HCT116 (cell line): Measurements from ENCODE around the gene EFCAB8. TPM values are rescaled to one million over a fixed set of nuclear protein-coding genes. Genes with fewer than 3 reads are reported as not detected.
"Not testable (repeated sequence)": the region's sequence is repeated elsewhere in the genome, so short reads cannot be mapped to it uniquely, and the experiment has no call there.

Source experiments
- ATAC-seq: fragments of 200-7000 bp; cut with Tn5 transposase; 2 replicates; pipeline ENCODE4 v1.9.1; 2020; ENCODE audit warnings: mild to moderate bottlenecking, moderate library complexity
- BruUV-seq: library from RNA; stranded (reverse); fragments of 400-500 nt; replicated peaks from 2 replicates; lab custom pipeline; 2021; lab: Mats Ljungman, UMichigan
- CTCF ChIA-PET: fragments of 300-600 bp; sonication (Branson Sonifier 250); formaldehyde crosslinking; loops from one replicate; lab custom pipeline; 2021; ENCODE audit warnings: antibody characterized with exemption; lab: Charles Lee
- POLR2A ChIA-PET: fragments of 300-600, 350-600 bp; sonication (Branson Sonifier 250); formaldehyde crosslinking; loops from one replicate; lab custom pipeline; 2021; ENCODE audit warnings: antibody characterized with exemption; lab: Charles Lee
- RAD21 ChIA-PET, 2 experiments: fragments of 300-600 bp; sonication (Branson Sonifier 250); formaldehyde crosslinking; loops; one replicate each; lab custom pipeline; 2023; ENCODE audit warnings: low total read pairs in 2 of 2; ENCODE audit not compliant: uncharacterized antibody in 2 of 2, unreplicated experiment in 2 of 2, low non-redundant PET in 1 of 2; lab: Charles Lee
- DNase-seq: peaks from one replicate; pipeline ENCODE4 v3.0.0-alpha.2; 2010; ENCODE audit warnings: low read depth, low spot score
- H2AFZ ChIP-seq: fragments of 200-600 bp; shearing (Covaris generic), sonication (generic); 2 replicates; pipeline ENCODE4 v1.6.1; 2017; ENCODE audit warnings: low read depth, mixed run types, mixed read lengths, antibody characterized with exemption, low read length; ENCODE audit not compliant: poor library complexity, severe bottlenecking
- H3K27ac ChIP-seq: 2 replicates; pipeline ENCODE4 v1.5.1; 2012; ENCODE audit warnings: low read depth, low read length
- H3K27me3 ChIP-seq: fragments of 200-600 bp; sonication (generic); 2 replicates; pipeline ENCODE4 v1.6.1; 2016; ENCODE audit warnings: mixed run types, low read length, mixed read lengths; ENCODE audit not compliant: insufficient read depth
- H3K36me3 ChIP-seq, 2 experiments: fragments of 200-500 bp in 1 of 2; fragments of 200-600 bp in 1 of 2; sonication (Bioruptor generic) in 1 of 2; sonication (generic) in 1 of 2; 2 replicates each; pipeline versions ENCODE4 v1.5.1 to v1.6.1; 2014 to 2016; ENCODE audit warnings: low read length in 2 of 2, inconsistent platforms in 1 of 2, mixed read lengths in 1 of 2, mixed run types in 1 of 2; ENCODE audit not compliant: insufficient read depth in 2 of 2, control insufficient read depth in 1 of 2
- H3K4me1 ChIP-seq, 2 experiments: fragments of 200-600 bp in 1 of 2; sonication (generic) in 1 of 2; 2 replicates each; pipeline versions ENCODE4 v1.5.1 to v1.6.1; 2012 to 2017; ENCODE audit warnings: low read length in 2 of 2, inconsistent platforms in 1 of 2, mild to moderate bottlenecking in 1 of 2, mixed read lengths in 1 of 2, mixed run types in 1 of 2, moderate library complexity in 1 of 2; ENCODE audit not compliant: insufficient read depth in 2 of 2, control insufficient read depth in 1 of 2
- H3K4me2 ChIP-seq: fragments of 200-600 bp; sonication (generic); 2 replicates; pipeline ENCODE4 v1.6.1; 2017; ENCODE audit warnings: mixed run types, low read length, mixed read lengths
- H3K4me3 ChIP-seq, 2 experiments: fragments of 200-600 bp in 1 of 2; sonication (generic) in 1 of 2; replicated peaks in 1 of 2; 2 replicates each; pipeline ENCODE4 v1.5.1; 2011 to 2016; ENCODE audit warnings: low read length in 2 of 2, control low read depth in 1 of 2, low read depth in 1 of 2, mild to moderate bottlenecking in 1 of 2, mixed read lengths in 1 of 2, mixed run types in 1 of 2
- H3K79me2 ChIP-seq: fragments of 200-600 bp; sonication (generic); 2 replicates; pipeline ENCODE4 v1.6.1; 2017; ENCODE audit warnings: mild to moderate bottlenecking, mixed run types, low read length, moderate library complexity, mixed read lengths; ENCODE audit not compliant: insufficient read depth
- H3K9ac ChIP-seq: fragments of 200-600 bp; sonication (generic); 2 replicates; pipeline ENCODE4 v1.6.1; 2016; ENCODE audit warnings: low read length, mixed read lengths
- H3K9me2 ChIP-seq: fragments of 200-600 bp; sonication (generic), shearing (Covaris generic); 2 replicates; pipeline ENCODE4 v1.6.1; 2017; ENCODE audit warnings: mixed run types, mild to moderate bottlenecking, moderate library complexity; ENCODE audit not compliant: insufficient read depth
- H3K9me3 ChIP-seq, 2 experiments: fragments of 200-500 bp in 1 of 2; fragments of 200-600 bp in 1 of 2; sonication (Bioruptor generic) in 1 of 2; sonication (generic) in 1 of 2; 2 replicates each; pipeline ENCODE4 v1.6.1; 2014 to 2017; ENCODE audit warnings: low read length in 2 of 2, mixed read lengths in 2 of 2, inconsistent platforms in 1 of 2, low read depth in 1 of 2, mild to moderate bottlenecking in 1 of 2, mixed run types in 1 of 2, moderate library complexity in 1 of 2; ENCODE audit not compliant: control insufficient read depth in 1 of 2, insufficient read depth in 1 of 2
- H4K20me1 ChIP-seq: fragments of 200-600 bp; sonication (generic), shearing (Covaris generic); 2 replicates; pipeline ENCODE4 v1.6.1; 2017; ENCODE audit warnings: mixed run types, mild to moderate bottlenecking, moderate library complexity; ENCODE audit not compliant: insufficient read depth
- CBX3 ChIP-seq: IDR thresholded peaks from 2 replicates; pipeline ENCODE4 v1.6.1; 2012; ENCODE audit warnings: low read depth
- CEBPB ChIP-seq: IDR thresholded peaks from 2 replicates; pipeline ENCODE4 v1.6.1; 2012; ENCODE audit warnings: low read depth
- CTCF ChIP-seq, 3 experiments: fragments of 200-600 bp in 1 of 3; sonication (generic) in 1 of 3; IDR thresholded peaks in 2 of 3; conservative IDR thresholded peaks in 1 of 3; 2 replicates each; pipeline ENCODE4 v1.5.1; 2012 to 2017; ENCODE audit warnings: low read depth in 2 of 3, low read length in 2 of 3, antibody characterized with exemption in 1 of 3, borderline replicate concordance in 1 of 3, control low read depth in 1 of 3, mild to moderate bottlenecking in 1 of 3, mixed read lengths in 1 of 3, mixed run types in 1 of 3, moderate library complexity in 1 of 3; ENCODE audit not compliant: insufficient read depth in 1 of 3
- EGR1 ChIP-seq: IDR thresholded peaks from 2 replicates; pipeline ENCODE4 v1.6.1; 2012; ENCODE audit warnings: low read depth
- ELF1 ChIP-seq: IDR thresholded peaks from 2 replicates; pipeline ENCODE4 v1.6.1; 2012; ENCODE audit warnings: low read depth, borderline replicate concordance
- EZH2 ChIP-seq: fragments of 200-600 bp; sonication (generic); IDR thresholded peaks from 2 replicates; pipeline ENCODE4 v1.6.1; 2017; ENCODE audit warnings: antibody characterized with exemption, mixed run types
- EZH2phosphoT487 ChIP-seq: fragments of 200-600 bp; IDR thresholded peaks from 2 replicates; pipeline ENCODE4 v1.6.1; 2018; ENCODE audit warnings: antibody characterized with exemption, borderline replicate concordance
- FOSL1 ChIP-seq: IDR thresholded peaks from 2 replicates; pipeline ENCODE4 v1.6.1; 2012; ENCODE audit warnings: low read depth
- JUND ChIP-seq: IDR thresholded peaks from 2 replicates; pipeline ENCODE4 v1.6.1; 2012
- POLR2A ChIP-seq: IDR thresholded peaks from 2 replicates; pipeline ENCODE4 v1.7.0; 2011; ENCODE audit warnings: borderline replicate concordance; ENCODE audit not compliant: insufficient read depth, insufficient read length; ENCODE audit errors: extremely low read depth
- POLR2AphosphoS5 ChIP-seq: IDR thresholded peaks from 2 replicates; pipeline ENCODE4 v1.6.1; 2011; ENCODE audit warnings: mild to moderate bottlenecking, low read depth, low read length, moderate library complexity
- RAD21 ChIP-seq: IDR thresholded peaks from 2 replicates; pipeline ENCODE4 v1.6.1; 2012; ENCODE audit warnings: low read depth, mild to moderate bottlenecking
- SP1 ChIP-seq: IDR thresholded peaks from 2 replicates; pipeline ENCODE4 v1.6.1; 2012; ENCODE audit warnings: low read depth
- SRF ChIP-seq: IDR thresholded peaks from 2 replicates; pipeline ENCODE4 v1.6.1; 2012; ENCODE audit warnings: low read depth
- TCF7L2 ChIP-seq: IDR thresholded peaks from 2 replicates; pipeline ENCODE4 v1.7.0; 2011; ENCODE audit warnings: borderline replicate concordance, inconsistent platforms; ENCODE audit not compliant: insufficient read depth, insufficient read length; ENCODE audit errors: extremely low read depth
- ZFX ChIP-seq: fragments of 450-650 bp; IDR thresholded peaks from 2 replicates; pipeline ENCODE4 v1.6.1; 2017
- ZNF274 ChIP-seq: fragments of 200-500 bp; sonication (Bioruptor generic); IDR thresholded peaks from 2 replicates; pipeline ENCODE4 v1.6.1; 2014; ENCODE audit warnings: mild to moderate bottlenecking, low read depth, low read length, inconsistent platforms
- intact Hi-C: fragments of 100-400 bp; cut with micrococcal nuclease; formaldehyde crosslinking; loops from 2 replicates; pipeline ENCODE4 v1.10.0; 2022
- total RNA-seq: library from RNA; stranded (reverse); gene quantifications from one replicate; pipeline ENCODE4 v1.2.1, GENCODE V29; 2021; ENCODE audit not compliant: unreplicated experiment
- TF ChIP-seq, protein P1 (sequence below): IDR thresholded peaks from 2 replicates; pipeline ENCODE4 v1.6.1; 2012

The EFCAB8 gene
- total RNA-seq, 1 experiment from 2014 or later, result 0.42 TPM

GRCh38 chr20:32946629-32947028 lies 87.9 kb downstream of the EFCAB8 start:
- CTCF ChIA-PET, result interaction anchor here (3.3 kb wide), 1 partner anchor 45 kb away, joined by 22 read pairs; no protein-coding TSS in a partner anchor
- no peak overlapping the region for H3K4me2 ChIP-seq
- RAD21 ChIA-PET, result no interaction called here

GRCh38 chr20:32950539-32950938 lies 91.8 kb downstream of the EFCAB8 start:
- DNase-seq, H3K9ac ChIP-seq, intact Hi-C loops, ATAC-seq, H3K4me3 ChIP-seq, H3K4me1 ChIP-seq, H3K27ac ChIP-seq, POLR2A ChIA-PET, H4K20me1 ChIP-seq, H3K79me2 ChIP-seq, H3K36me3 ChIP-seq, RAD21 ChIA-PET, H3K9me2 ChIP-seq, H3K9me3 ChIP-seq, H3K4me2 ChIP-seq, H2AFZ ChIP-seq, BruUV-seq, CTCF ChIA-PET: not testable (repeated sequence)
- H3K27me3 ChIP-seq, result peaks cover 14% of the 10 kb centered on the region

More at GRCh38 chr20:32946629-32947028, 87.9 kb downstream of the EFCAB8 start:
- BruUV-seq, result no TSS peak
- TF ChIP-seq ELF1 (no peak), TCF7L2 (no peak), POLR2AphosphoS5 (no peak), ZNF274 (no peak), EGR1 (no peak), EZH2 (no peak), CBX3 (no peak), RAD21 (no peak), EZH2phosphoT487 (no peak), SP1 (no peak), CEBPB (no peak), CTCF (IDR thresholded peaks at IDR 0.05 in 2 of 3, conservative IDR thresholded peaks at IDR 0.05 in 1 of 3; ENCODE audit: borderline replicate concordance in 1 of 3, insufficient read depth in 1 of 3, low read depth in 2 of 3, low read length in 2 of 3) (no peak), FOSL1 (no peak), SRF (no peak), ZFX (no peak), POLR2A (no peak), JUND (no peak)
- TF ChIP-seq, protein P1, sequence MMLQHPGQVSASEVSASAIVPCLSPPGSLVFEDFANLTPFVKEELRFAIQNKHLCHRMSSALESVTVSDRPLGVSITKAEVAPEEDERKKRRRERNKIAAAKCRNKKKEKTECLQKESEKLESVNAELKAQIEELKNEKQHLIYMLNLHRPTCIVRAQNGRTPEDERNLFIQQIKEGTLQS, result no peak
- Histone ChIP-seq H3K9ac (no peak overlapping the region), H3K79me2 (no peaks in the 10 kb centered on the region), H3K4me1 (no peaks in the 10 kb centered on the region), H3K4me3 (no peak overlapping the region), H2AFZ (no peak overlapping the region), H3K27me3 (peaks cover 14% of the 10 kb centered on the region), H3K27ac (no peak overlapping the region), H3K9me2 (no peaks in the 10 kb centered on the region), H4K20me1 (no peaks in the 10 kb centered on the region), H3K36me3 (no peaks in the 10 kb centered on the region), H3K9me3 (no peaks in the 10 kb centered on the region)
- DNase-seq (no peak), ATAC-seq (no peak)
- POLR2A ChIA-PET, result no interaction called here
- intact Hi-C loops, result no loop called here
